SIG-M5 treated with dmso at 0.1 percent for 504 hours (cell line): ENCODE measurements around the gene NUP62.

Experiments
- DNase-seq: peaks from one replicate; lab custom pipeline; 2025; ENCODE audit not compliant: unreplicated experiment; lab: John Stamatoyannopoulos, UW

Gene NUP62

DNA sequence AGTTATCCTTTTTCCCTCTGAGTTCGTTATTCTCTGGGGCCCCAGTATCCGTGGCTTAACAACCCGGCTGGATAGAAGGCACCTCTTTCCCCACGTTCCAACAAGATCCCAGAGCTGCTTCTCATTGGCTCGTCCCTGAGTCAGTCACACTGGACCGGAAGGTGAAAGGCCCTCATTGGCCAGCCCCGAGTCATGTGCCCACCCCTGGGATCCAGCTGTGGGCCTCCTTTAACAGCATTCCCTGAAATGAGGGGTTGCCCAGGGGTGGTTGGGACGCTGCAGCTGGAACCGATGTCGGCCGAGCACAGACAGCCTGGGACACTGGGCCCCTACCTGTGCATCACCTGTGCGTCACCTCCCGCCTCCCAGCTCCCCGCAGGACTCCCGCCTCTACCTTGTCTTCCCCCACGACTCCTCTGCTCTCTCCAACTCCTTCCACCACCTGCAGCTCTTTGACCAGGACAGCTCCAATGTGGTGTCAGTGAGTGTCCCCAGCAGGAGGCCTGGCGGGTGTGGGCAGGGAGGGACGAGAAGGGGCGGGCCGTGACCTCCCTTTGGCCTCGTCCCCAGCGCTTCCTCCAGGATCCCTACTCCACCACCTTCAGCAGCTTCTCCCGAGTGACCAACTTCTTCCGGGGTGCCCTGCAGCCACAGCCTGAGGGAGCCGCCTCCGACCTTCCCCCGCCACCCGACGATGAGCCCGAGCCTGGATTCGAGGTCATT lies 47.5 kb downstream of the NUP62 start:
- DNase-seq = no peak

DNA sequence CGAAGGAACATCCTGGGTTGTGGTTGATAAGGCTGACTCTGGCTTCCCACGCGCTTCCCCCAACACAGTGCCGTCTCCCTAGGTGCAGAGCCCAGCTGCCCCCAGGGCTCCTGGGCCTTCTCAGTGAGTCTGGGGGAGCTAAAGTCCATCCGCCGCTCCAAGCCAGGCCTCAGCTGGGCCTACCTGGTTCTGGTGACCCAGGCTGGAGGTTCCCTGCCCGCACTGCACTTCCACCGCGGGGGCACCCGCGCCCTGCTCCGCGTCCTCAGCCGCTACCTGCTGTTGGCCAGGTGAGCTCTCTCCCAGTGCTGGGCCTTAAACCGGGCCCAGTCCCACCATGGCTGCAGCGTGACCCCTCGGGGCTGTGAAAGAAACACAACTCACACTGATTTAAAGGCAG lies 48.1 kb downstream of the NUP62 start:
- DNase-seq = no peak

DNA sequence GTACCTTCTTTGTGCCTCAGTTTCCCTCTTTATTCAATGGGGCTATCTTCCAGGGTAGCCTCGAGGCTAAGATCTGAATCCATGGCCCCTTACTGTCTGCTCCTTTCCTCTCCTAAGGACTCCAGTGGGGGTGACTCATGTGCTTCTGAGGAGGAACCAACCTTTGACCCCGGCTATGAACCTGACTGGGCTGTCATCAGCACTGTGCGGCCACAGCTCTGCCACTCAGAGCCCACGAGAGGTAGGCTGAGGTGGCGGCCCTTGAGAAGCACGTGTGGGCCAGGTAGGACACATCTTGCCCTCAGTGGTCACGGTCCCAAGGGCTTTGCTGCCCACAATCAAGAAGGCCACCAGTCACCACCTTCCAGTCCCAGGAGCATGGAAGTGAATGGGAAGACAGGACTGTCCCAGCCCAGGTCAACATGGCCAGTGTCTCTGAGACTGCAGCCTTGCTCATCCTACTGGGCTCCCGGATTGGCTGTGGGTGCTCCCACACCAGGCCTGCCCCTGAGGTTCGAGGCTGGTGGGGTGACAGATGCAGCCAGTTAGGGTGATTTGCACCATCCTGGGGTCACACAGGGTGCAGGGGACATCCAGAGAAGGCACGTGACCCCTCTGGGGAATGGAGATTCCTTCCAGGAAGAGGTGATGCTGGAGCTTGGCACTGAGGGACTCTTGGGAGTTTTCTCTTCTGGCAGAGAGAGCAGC lies 49.0 kb downstream of the NUP62 start:
- no peak for DNase-seq

GRCh38 chr19:49879243-49879963 lies 49.9 kb downstream of the NUP62 start:
- DNase-seq = peak; percentile 43

DNA sequence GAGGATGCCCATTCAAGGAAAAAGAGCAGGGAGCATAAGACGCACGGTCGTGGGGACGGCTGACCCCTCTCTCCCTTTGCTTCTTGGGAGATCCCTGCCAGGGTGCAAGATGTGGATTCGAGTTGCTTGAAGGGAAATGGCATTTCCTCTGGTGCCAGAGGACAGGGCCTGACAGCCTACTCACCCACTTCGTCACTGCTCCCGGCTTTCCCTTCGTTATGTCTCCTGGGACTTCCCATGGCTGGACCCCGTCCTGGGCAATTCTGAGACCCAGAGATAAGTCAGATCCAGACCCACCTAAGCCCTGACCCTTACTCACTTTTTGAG lies 50.6 kb downstream of the NUP62 start:
- no peak for DNase-seq

DNA sequence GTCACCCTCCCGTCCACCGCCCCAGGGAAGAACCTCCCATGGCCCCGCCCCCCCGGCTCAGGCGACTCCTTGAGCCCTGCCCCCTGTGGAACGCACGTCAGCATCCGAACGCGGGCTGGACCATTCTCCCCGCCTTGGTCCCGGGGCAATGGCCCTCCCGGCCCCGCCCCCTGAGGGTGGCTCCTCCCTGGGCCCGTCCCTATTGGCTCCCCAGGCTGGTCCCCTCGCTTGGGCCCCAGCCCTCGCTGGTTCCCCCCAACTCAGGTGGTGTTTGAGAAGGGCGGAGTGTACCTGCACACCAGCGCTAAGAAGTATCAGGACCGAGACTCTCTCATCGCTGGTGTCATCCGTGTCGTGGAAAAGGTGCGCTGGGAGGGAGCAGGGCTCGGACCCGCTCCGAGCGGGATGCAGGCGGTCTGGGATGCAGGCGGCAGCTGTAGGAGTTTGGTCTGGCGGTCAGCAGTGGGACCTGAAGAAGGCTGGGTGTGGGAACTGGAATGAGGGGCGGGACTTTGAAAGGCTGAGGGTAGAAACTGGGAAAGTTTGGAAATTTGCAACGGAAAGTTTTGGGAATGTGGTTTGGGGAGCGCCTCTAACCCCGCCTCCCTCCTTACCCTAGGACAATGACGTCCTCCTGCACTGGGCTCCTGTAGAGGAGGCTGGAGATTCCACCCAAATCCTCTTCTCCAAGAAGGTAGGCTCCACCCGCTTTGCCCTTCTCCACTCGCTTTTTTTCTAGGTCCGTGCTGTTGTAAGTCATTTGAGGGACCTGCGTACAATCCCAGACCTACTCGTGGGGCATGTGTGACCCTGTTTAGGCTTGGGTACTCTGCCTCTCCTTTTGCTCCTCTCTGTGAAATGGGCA lies 51.2 kb downstream of the NUP62 start:
- DNase-seq = peak; percentile 93

- peak; percentile 100 for DNase-seq
These were observed 52.1 kb downstream of the NUP62 start, which contains the start of the genes AKT1S1 and TBC1D17 for GRCh38 chr19:49877020-49877878. Gene AKT1S1, minus strand, starts transcription at chr19:49877355. Its CDS starts 4,060 bp downstream, at chr19:49873295. Gene TBC1D17, plus strand, starts transcription at chr19:49877702. Its CDS starts 22 bp downstream, at chr19:49877724.

DNA sequence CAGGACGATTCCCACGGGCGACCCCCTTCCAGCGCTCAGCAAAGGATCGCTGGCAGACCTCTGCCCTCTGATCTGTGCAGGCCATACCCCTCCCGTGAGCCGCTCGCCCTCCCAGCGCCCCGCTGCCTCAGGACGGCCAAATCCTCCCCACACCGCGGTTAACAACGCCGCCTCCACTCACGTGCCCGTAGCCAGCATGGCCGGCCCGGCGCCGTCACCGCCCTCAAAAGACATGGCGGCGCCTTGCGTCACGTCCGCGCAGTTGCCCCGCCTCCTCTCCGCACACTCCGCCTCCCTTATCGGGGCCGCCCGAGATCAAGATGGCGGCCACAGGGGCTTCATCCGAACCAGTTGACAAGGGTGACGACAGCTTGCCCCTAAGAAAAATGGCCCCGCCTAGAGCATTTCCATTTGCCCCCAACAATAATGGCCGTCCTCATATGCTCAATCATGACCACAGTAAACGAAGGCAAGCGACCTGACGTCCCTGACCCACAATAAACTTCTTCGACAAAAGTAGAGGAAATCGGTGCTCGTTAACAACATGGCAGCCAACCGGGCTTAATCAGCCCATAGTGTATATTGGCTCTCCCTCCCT lies 52.8 kb downstream of the NUP62 start:
- peak; percentile 97 for DNase-seq

- peak; percentile 36 for DNase-seq
These were observed 53.4 kb downstream of the NUP62 start for GRCh38 chr19:49875857-49876421.

GRCh38 chr19:49875177-49875576 lies 54.1 kb downstream of the NUP62 start:
- DNase-seq = no peak

GRCh38 chr19:49874503-49875157 lies 54.7 kb downstream of the NUP62 start:
- DNase-seq = no peak

GRCh38 chr19:49873834-49874233 lies 55.5 kb downstream of the NUP62 start:
- no peak for DNase-seq

DNA sequence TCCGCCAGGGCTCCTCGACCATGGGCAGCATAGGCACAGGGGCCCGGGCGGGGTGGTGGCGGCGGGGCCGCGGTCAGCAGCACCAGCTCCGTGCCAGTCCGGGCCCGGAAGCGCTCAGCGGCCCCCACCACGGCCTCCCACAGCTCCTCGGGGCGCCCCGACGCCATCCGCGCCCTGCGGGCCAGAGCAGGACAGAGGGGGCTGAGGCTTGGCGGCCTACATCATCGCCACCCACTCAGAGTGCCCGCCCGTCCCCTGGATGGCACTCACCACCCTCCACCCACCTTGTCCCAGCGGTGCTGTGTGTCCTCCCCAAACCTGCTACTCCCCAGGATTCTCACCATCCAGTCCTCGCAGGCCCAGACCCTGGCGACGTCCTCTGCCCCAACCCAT lies 56.2 kb downstream of the NUP62 start:
- no peak for DNase-seq

DNA sequence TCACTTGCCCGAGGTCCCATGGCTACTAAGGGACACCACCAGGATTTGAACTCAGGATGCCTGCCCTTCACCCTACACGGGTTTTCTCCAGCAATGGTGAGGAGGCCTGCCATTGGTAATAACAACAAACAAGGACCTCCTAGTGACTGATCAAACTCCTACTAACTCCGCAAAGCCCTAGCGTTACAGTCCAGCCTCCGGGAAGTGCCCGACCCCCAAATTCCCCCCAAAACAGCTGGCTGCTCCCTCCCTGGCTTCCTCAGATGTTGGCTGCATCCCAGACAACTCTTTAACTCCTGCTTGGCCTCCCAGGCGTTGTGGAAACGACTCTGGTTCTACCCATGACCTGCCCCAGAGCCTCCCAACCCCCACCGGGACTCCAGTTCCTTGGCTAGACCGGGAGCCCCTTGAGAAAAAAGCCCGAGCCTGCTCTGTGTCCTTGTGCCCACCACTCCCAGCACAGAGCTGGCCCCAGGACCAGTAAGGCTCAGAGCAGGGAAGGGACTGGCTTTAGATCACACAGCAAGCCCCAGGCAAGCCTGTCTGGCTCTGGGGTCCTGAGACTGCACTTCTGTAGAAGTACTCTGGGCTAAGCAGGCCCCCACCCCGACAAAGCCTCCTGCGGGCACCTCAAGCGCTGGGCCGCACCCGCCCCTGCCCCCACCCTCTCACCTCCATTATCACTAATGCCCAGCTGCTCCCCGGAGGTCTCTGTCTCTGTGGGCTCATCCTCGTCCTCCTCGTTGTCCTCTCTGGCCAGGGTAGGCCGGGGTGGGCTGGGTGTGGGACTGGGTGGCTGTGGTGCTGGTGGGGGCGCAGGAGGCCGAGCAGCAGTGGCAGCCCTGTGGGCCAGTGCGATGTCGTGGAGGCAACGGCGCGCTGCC lies 56.8 kb downstream of the NUP62 start:
- DNase-seq = no peak

- no peak for DNase-seq
These were observed 57.8 kb downstream of the NUP62 start for GRCh38 chr19:49871349-49871985.

GRCh38 chr19:49870309-49870901 lies 58.9 kb downstream of the NUP62 start:
- no peak for DNase-seq
